HG03159 (cell line): ENCODE measurements around the gene FOXM1.

Experiments
- ATAC-seq: cut with Tn5 transposase; IDR thresholded peaks from one replicate; pipeline ENCODE4 v1.9.1; 2021; ENCODE audit warnings: mild to moderate bottlenecking, moderate library complexity; ENCODE audit not compliant: unreplicated experiment

FOXM1 gene

GRCh38 chr12:2877047-2877952 lies at the start of gene FOXM1, which contains the start of gene RHNO1:
Gene FOXM1 (minus strand): TSS chr12:2877174. CDS start chr12:2874478, 2,696 bp downstream.
Gene RHNO1 (plus strand): TSS chr12:2877223. CDS start chr12:2885367, 8,144 bp downstream.
- ATAC-seq: peak; percentile 76

GRCh38 chr12:2925322-2925995 lies 48.5 kb upstream of the FOXM1 start:
- ATAC-seq: no peak

- ATAC-seq: no peak
Observed at GRCh38 chr12:2924019-2924418, 47.0 kb upstream of the FOXM1 start.

- ATAC-seq: no peak
Observed at GRCh38 chr12:2923057-2923456, 46.1 kb upstream of the FOXM1 start.

GRCh38 chr12:2922329-2922728 lies 45.4 kb upstream of the FOXM1 start:
- ATAC-seq: no peak

GRCh38 chr12:2919249-2919648 lies 42.3 kb upstream of the FOXM1 start:
- no peak for ATAC-seq

- no peak for ATAC-seq
Observed at GRCh38 chr12:2912216-2912575, 35.2 kb upstream of the FOXM1 start.

GRCh38 chr12:2904260-2904659 lies 27.3 kb upstream of the FOXM1 start:
- no peak for ATAC-seq

- ATAC-seq: no peak
Observed at GRCh38 chr12:2902272-2902880, 25.4 kb upstream of the FOXM1 start.

GRCh38 chr12:2900642-2901041 lies 23.7 kb upstream of the FOXM1 start:
- no peak for ATAC-seq

- no peak for ATAC-seq
Observed at GRCh38 chr12:2897418-2897817, 20.4 kb upstream of the FOXM1 start.

GRCh38 chr12:2895511-2895910 lies 18.5 kb upstream of the FOXM1 start:
- no peak for ATAC-seq

GRCh38 chr12:2895051-2895451 lies 18.1 kb upstream of the FOXM1 start:
- ATAC-seq: no peak

GRCh38 chr12:2893007-2893406 lies 16.0 kb upstream of the FOXM1 start:
- ATAC-seq: no peak

GRCh38 chr12:2892246-2892645 lies 15.3 kb upstream of the FOXM1 start:
- no peak for ATAC-seq

GRCh38 chr12:2891240-2892053 lies 14.5 kb upstream of the FOXM1 start:
- peak; percentile 2 for ATAC-seq

- ATAC-seq: peak; percentile 97
Observed at GRCh38 chr12:2890388-2891239, 13.6 kb upstream of the FOXM1 start, which contains the start of gene TULP3. Gene TULP3 (plus strand): TSS chr12:2890891. CDS start chr12:2890948, 57 bp downstream.

- no peak for ATAC-seq
Observed at GRCh38 chr12:2890001-2890387, 13.0 kb upstream of the FOXM1 start.

- no peak for ATAC-seq
Observed at GRCh38 chr12:2886768-2887450, 9.9 kb upstream of the FOXM1 start.
